Stimulated activated CD8-positive, alpha-beta memory T cell treated with anti-CD3 and anti-CD28 coated beads, Interleukin-2, amount 100 ng/mL, for 48 hours (primary cell): Measurements from ENCODE around the gene TMUB1.

Source experiments
- DNase-seq, 2 donors: peaks; one replicate each; pipeline ENCODE4 v3.0.0-alpha.2; 2020; ENCODE audit warnings: low read depth in 2 of 2

TMUB1 gene

DNA sequence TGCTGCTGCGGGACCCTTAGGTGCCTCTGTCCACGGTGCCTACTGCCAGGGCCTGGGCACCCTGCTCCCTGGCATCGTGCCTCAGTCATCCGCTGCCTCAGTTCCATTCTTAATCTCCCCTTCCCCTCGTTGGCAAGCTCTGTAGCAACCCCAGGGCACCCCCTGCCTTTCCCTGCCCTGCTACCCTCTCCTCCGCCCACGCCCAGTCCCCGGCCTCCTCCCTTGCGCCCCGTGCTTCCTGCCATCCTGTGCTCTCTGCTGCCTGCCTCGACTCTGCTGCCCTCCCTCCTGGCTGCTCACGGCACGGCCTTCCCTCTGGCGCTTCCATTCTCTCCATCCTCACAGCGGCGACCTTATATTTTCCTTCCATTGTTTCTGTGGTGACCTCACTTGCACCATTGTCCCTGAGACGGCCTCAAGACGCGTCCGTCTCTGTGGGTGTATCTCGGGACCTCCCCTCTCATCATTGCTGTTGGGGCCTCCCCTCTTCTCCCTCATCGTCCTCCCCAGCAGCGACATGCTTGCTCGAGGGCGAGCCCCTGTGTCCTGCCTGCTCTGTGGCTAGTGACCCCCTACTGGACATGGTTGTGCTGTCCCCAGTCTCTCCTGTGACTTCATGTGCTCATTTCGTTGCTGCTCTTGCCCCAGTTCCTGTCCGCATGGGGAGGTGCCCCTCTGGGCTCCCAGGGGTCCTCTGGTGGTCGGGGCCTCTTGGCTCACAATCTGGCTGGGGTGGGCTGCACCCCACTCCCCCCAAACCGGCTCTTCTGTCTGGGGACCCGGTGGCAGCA, 38.3 kb upstream of the TMUB1 start:
- DNase-seq = no peak

DNA sequence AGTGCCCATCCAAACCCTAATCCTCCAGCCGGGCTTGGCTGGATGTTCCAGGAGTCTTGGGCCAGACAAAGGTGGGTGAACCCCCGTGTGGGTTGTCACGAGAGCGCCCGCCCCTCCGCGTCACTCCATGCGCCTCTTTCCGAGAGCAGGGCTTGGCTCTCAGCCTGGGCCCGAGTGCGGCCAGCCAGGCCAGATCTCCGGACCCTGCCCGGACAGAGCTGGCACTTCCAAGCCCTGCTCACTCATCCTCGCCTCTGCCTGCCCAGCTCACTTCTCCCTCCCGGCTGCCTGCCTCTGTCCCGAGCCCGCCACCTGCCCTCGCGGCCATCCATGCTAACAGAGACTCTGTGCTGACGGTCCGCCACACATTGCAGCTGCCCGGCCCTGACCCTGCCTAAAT, 37.6 kb upstream of the TMUB1 start:
- no peak for DNase-seq

DNA sequence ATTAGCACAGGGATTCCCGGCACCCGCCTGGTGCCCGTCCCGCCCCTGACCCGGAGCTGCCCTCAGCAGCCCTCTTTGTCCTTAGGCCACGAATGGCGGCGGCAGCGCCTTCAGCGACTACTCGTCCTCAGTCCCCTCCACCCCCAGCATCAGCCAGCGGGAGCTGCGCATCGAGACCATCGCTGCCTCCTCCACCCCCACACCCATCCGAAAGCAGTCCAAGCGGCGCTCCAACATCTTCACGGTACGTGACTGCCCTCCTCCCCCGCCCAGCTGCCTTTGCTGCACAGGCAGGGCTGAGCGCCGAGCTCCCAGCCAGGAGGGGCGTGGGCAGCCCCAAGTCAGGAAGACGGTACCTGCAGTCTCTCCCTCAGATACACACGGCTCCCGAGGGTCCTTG, 36.6 kb upstream of the TMUB1 start:
- no peak for DNase-seq

DNA sequence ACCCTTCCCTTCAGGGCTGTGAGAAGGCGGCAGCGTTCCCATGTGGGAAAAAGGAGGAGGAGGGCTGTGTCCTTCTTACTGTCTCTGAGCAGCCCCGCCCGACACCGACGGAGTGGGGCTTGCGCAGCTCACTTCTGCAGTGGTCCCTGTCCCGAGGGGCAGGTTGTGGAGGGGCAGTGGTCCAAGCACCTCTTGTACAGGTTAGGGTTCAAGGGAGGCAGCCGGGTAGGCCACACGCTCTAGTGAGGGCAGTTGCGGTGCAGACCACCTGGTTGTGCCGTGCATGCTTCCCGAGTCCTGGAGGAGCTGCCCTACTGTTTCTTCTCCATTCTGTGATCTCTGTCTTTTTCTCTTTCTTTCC, 35.7 kb upstream of the TMUB1 start:
- DNase-seq = no peak

DNA sequence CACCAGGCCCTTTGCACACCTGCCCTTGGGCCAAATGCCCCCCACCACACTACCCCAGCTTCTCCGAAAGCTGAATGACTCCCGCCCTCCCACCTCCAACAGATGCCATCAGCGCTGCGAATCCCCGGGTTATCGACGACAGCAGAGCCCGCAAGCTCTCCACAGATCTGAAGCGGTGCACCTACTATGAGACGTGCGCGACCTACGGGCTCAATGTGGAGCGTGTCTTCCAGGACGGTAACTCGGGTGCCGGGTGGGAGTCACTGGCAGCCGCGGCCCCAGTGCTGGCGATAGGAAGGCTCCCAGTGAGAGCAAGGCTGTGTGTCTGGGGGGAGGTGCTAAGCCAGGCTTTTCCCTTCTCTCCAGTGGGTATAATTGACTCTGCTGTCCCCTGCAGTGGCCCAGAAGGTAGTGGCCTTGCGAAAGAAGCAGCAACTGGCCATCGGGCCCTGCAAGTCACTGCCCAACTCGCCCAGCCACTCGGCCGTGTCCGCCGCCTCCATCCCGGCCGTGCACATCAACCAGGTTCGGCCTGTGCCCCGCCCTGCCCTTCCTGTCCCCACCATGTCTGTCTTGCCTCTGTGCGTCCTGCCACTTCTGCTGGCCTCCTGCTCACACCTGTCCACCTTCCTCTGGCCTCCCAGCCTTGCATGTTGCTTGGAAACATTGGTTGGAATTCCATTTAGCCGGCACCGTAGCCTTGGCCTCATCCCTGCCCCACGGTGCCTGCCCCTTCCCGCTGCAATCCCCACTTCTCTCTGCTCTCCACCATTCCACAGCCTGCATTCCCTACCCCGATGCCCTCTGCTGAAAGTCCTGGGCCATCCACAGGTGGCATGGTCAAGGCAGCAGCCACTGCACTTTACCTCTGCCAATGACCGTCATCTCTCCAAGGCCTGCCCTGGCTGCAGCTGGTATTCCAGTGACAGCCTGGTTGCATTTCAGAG, 35.1 kb upstream of the TMUB1 start:
- no peak for DNase-seq

DNA sequence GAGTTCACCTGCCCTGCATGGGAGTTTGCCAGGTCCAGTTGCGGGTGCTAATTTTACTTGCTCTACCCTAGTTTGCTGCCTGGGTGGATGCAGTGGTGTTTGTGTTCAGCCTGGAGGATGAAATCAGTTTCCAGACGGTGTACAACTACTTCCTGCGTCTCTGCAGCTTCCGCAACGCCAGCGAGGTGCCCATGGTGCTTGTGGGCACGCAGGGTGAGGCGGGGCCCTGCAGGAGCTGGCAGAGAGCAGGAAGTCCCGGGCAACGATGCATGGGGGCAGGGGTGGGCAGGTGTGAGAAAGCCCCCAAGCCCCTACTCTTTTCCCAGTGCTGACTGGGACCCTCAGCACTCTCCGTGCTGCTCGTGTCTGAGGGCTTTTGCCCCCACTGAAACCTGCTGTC, 34.3 kb upstream of the TMUB1 start:
- no peak for DNase-seq

DNA sequence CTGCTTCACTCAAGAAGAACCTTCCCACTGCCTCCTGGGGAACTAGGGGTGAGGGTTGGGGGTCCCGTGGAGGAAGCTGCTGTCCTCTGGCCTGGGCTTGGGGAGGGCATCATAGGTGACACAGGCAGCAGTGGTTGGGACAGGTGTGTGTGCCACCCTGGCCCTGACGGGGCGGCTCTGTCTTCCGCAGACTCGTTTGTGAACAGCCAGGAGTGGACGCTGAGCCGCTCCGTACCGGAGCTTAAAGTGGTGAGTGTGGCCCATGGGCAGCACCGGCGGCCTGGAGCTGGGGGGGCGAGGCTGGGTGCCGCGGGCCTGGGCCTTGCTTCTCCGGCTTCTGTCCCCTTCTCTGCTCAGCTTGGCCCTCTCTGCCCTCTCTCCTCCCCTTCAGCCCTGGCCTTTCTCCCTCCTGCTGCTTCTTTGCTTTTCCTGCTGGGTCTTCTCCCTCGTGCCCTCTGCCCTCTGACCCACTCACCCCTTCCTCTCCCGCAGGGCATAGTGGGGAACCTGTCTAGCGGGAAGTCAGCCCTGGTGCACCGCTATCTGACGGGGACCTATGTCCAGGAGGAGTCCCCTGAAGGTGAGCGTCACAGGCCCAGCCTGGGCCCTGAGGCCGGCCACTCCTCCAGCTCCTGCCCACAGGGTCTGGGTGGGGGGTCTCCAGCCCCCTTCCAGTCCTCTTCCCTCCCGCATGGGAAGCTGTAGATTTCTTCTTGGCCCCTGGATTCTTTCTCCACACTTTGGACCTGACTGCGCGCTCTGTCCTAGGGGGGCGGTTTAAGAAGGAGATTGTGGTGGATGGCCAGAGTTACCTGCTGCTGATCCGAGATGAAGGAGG, 33.5 kb upstream of the TMUB1 start:
- no peak for DNase-seq

DNA sequence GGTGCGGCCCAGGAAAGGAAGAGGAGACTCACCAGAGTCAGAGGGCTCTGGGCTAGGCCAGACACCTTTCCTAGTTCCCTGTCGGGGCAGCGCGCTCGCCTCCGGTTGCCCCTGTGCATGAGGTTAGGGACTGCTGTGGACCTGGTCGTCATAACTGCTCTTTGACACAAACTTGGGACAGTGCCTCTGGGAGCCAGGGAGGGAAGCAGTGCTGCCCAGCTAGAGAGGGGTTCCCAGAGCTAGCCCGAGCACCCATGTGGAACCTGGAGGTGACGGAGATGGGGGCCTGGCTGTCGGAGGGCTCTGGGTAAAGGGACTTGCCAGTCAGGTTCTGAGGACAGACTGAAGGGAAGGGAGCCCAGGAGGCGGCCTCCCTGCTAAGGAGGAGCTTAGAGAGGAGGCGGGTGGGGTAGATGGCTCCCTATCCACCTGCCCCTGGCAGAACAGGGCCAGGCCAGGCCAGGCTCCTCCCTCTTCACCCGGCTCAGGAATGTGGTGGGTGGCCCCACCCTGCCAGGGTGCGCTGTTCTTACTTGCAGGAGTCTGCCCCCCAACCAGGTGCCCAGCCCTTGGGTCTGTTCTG, 32.6 kb upstream of the TMUB1 start:
- DNase-seq = no peak

DNA sequence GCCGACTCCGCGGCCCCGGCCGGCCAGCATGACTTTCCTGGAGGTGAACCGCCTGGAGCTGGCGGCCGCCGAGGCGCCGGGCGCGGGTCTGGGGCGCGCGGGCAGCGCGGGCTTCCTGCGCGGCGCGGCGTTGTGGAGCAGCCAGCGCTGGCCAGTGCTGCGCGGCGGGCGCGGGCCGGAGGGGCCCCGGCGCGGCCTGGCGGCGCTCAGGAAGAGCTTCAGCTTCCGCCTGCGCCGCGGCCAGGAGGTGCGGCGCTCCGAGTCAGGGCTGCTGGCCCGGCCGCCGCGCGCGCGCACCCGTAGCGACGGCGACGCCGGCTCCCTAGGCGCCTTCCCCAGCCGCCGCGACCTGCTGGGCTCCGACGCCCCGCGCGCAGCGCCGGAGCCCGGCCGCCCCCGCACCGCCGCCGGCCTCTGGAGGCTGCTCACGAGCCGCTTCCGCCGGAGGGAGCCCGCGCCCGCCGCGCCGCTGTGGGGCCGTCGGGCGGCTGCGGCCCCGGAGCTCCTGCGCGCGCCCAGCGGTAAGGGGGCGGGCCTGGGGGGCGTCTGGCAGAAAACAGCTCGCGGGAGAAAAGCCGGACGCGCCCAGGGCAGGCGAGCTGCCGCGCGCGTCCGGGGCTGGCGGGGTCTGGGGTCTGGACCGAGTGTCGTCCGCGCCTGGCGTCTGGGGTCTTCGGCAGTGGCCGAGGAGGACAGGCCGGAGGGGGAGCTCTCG, 32.0 kb upstream of the TMUB1 start:
- DNase-seq = peak; percentile 23 to 26

DNA sequence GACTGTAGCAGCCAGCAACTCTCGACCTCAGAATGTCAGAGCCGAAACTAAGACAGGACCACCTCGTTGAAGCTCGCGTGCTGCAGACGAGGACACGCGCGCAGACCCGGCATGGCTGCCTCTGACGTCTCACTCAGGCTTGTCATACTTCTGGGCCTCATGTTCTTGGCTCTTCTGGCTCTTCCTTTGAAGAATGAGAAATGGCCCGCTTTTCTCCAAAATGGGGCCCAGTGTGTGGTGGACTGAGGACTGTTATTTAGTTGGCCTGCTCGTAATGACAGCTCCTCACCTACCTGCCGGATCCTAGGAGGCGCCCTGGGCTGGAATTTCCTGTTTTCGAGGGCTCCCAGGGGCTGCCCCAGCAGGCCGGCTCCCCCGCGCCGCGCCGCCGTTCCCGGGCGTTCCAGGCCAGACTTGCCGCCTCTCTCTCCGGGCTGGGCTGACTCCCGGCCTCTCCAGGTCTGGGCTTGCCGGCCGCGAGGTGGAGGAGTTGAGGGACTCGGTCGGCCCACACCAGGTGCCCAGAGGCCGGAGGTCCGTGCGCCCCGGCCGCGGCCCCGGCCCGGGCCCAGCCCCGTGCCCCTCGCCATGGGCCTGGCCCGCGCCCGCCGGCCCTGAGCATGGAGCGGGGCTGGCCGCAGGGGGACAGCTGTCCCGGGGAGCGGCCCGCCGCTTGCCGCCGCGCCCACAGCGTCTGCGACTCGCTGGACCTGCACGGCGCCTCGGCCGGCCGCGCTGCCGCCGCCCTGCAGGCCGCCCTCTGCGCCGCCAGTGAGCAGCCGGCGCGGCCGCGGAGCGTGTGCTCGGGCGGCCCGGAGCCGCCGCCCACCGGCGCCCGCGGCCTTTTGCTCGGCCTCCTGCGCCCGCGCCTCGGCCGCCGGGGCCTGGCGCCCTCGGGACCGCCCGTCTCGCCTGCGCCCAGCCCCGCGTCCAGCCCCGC, 31.1 kb upstream of the TMUB1 start:
- no peak for DNase-seq

DNA sequence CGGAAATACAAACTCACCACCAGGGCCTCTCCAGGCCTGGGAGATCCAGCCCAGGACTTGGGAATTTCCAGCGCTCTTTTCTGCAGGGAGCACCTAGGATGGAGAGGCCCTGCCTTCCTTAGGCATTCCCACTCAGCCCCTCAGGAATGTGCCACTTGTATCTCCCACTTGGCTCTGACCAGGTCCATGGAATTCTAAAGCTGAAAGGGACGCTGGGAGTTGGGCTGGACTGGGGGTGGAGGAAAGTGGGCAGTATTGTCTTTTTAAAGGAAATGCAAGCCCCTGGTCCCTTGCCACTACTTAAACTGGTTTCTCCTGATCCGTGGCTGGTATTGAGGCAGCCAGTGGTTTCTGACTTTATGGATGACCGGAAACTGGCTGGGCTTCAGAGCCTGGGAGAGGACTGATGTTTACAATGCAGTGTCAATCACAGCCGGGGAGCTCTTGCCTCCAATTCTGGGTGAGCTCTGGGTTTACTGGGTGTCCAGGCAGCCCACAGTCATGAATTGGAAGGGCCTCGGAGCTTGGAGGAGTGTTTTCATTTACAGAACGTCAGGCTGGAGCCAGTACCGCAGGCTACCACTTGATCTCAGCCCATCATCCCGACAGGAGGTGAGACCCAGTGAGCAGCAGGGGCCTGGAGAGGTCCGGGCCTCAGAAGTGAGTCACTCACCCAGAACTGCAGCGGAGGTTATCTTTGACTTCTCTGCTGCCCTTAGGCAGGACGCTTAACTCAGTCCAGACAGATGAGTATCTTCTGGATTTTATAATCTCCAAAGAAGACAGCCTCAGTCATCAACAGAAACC, 30.3 kb upstream of the TMUB1 start:
- no peak for DNase-seq

DNA sequence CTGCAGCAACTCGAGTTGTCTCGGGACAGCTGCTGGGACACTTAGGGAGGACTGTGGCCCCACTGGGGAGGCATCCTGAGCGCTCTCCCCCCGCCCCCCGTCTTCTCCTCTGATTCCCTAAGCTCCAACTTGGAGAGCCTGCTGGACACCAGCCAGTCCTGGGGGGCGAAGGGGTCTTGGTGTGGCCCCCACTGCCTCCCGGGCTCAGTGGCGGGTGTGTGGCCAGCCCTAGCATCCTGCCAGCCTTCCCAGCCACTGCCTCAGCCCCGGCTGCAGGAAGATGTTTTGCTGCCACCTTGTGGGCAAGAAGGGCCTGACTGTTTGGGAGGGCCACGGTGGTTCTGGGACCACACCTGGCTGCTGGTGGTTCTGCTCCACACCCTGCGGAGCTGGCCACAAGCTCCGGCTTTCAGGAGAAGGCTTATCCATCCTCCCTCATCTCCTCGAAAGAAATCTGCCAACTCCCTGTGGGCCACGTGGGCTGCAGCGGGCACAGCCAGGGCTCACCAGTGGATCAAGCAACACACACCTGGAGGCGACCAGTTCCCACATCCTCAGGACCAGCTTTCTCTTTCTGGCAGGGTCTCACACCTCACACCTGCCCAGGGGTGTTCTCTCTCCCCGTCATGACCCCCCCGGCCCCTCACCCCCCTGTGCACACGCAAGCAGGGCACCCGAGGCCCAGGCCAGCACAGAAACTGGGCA, 27.8 kb upstream of the TMUB1 start:
- DNase-seq = peak; percentile 58 to 62

DNA sequence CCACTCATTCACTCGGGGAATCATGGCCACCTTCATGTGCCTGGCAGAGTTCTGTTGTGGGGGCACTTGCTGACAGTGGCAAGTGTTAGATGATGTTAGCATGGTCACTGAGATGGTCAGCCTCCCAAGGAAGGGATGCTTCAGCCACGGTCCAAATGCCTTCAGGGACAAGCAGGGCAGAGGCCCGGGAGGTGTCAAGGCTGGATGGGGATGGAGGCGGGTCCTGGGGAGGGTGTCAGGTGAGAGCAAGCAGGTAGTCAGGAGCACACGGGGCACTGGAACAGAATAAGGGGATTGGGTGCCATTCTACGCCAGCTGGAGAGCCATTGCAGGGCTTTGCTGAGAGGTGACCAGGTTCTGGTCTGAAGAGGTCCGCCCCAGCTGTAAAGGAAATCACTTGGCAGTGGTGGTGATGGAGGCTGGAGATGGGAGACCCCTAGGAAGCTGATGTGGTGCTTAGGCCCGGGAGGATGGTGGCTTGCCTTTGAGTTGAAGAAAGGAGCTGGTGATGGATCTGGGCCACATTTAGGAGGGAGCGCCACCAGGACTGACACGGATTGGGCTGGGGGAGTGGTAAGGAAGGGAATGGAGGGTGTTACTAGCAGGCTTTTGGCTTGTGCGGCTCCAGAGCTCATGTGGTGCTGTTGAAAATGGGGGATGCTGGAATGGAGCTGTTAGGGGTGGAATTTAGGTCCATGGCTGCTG, 27.1 kb upstream of the TMUB1 start:
- DNase-seq = no peak

DNA sequence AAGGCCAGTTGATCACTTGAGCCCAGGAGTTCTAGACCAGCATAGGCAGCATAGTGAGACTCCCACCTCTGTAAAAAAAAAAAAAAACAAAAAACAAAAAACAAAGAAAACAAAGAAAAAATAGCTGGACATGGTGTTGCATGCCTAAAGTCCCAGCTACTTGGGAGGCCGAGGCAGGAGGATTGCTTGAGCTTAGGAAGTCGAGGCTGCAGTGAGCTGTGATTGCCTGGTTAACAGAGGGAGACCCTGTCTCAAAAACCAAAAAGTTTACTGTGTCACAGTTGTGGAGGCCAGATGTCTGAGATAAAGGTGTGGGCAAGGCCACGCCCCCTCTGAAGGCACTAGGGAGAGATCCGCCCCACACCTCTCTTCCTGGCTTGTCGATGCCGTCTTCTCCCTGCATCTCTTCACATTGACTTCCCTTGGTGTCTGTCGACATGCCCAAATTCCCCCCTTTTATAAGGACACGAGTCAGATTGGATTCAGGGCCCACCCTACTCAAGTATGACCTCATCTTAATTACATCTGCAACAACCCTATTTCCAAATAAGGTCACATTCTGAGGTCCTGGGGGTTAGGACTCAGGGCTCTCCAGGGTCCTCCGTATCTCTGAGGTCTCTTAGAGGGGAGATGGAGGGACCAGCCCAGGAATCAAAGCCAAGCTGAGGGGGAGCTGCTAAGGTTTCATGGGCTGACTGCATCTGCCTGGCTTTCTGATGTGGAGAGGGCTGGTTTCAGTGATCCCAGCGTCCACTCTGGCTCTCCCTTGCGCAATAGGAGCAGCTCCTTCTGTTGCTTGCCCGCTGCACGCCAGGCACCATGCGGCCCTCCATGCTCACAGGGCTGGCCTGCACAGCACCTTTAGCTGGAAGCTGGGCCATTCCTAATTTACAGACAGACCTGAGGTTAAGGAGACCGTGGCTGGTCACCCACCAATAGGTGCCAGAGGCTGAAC, 26.1 kb upstream of the TMUB1 start:
- no peak for DNase-seq

DNA sequence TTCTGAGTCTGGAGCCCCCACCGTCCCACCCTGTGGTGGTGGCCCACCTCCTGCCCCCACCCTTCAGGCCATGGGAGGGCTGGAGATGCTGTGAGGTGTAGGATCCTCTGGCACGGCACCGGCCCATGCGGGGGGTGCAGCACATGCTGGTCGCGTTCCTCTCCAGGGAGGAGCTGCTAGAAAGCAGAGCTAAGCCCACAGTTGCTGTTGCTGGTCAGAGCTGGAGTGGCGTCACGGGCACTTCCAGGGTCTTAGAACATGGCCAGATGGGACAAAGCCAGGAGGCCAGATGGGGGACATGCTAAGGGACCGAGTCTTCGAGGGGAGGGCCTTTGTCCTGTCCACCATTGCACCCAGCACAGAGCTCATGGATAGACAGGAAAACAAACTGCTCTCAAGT, 24.6 kb upstream of the TMUB1 start:
- no peak for DNase-seq

DNA sequence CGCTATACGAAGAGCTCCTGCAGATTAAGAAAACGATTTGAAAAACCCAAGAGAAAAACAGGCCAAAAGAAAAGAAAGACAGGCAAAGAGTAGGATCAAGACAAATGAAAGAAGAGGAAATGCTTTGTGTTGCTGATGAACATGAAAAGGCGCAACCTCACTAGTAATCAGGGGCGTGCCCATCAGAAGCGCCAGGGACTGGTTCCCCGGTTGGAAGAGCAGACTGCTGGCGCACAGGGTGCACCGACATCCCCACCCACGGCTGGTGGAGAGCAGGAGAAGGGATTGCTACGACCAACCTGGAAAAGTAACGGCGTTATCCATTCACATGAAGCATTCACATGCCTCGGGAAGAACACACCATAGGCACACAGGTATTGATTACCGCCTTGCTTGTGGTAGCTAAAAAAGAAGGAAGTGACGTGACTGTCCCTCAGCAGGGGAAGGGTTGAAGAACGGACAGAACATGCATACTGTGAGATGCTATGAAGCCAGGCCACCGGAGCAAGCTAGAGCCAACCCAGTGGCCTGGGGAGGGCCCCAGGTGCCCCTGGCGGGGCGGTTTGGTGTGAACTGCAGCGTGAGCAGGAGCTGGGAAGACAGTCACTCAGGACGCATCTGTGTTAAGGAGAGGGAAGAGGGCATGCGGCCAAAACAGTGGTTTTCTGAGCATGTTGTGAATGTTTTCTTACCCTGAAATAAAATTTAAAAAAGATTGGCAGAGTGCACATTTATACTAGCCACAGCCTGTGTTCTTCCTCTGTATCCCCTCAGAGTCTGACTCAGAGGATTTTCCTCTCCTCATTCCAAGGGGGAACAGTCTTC, 21.3 kb upstream of the TMUB1 start:
- DNase-seq = no peak
